LNCaP clone FGC (cell line): Measurements from ENCODE around the gene ICE2.

Experiments
- DNase-seq: peaks from one replicate; pipeline ENCODE4 v3.0.0-alpha.2; 2011; ENCODE audit warnings: low read depth
- H3K4me3 ChIP-seq: 2 replicates; pipeline ENCODE4 v1.5.1; 2011; ENCODE audit warnings: mild to moderate bottlenecking, low read depth, low read length, control low read depth
- CTCF ChIP-seq: IDR thresholded peaks from 2 replicates; pipeline ENCODE4 v1.5.1; 2012; ENCODE audit warnings: mild to moderate bottlenecking; ENCODE audit not compliant: control insufficient read depth, insufficient read depth; ENCODE audit errors: extremely low read depth

Gene ICE2

GRCh38 chr15:60372227-60372626, 106.7 kb downstream of the ICE2 start:
- no peak overlapping the region for H3K4me3 ChIP-seq
- no peak for TF ChIP-seq CTCF
- no peak for DNase-seq

GRCh38 chr15:60371175-60372051, 107.5 kb downstream of the ICE2 start:
- H3K4me3 ChIP-seq, result no peak overlapping the region
- TF ChIP-seq CTCF, result no peak
- peak; percentile 28 for DNase-seq

- no peak overlapping the region for H3K4me3 ChIP-seq
- no peak for TF ChIP-seq CTCF
- no peak for DNase-seq
Observed at GRCh38 chr15:60370869-60371136, 108.1 kb downstream of the ICE2 start.

- no peak for TF ChIP-seq CTCF
- no peak overlapping the region for H3K4me3 ChIP-seq
- DNase-seq, result no peak
Observed at GRCh38 chr15:60370105-60370868, 108.7 kb downstream of the ICE2 start.

- no peak for TF ChIP-seq CTCF
- H3K4me3 ChIP-seq, result no peak overlapping the region
- DNase-seq, result no peak
Observed at GRCh38 chr15:60369696-60370095, 109.2 kb downstream of the ICE2 start.
